AML-193 (cell line): Measurements from ENCODE around the gene ZNRF3.
"Not testable (repeated sequence)": the region's sequence is repeated elsewhere in the genome, so short reads cannot be mapped to it uniquely, and the experiment has no call there.

ENCODE experiments used
- DNase-seq, 2 experiments: peaks; one replicate each; lab custom pipeline; 2025; lab: John Stamatoyannopoulos, UW

Gene ZNRF3

GRCh38 chr22:28882878-28883656, at the start of gene ZNRF3:
TSS of gene ZNRF3 (plus strand) at chr22:28883572. CDS start at chr22:28883767, 195 bp downstream.
- DNase-seq = peak; percentile 47 to 63

GRCh38 chr22:28835630-28836189, 47.7 kb upstream of the ZNRF3 start:
- no peak for DNase-seq

- DNase-seq = no peak
Observed at GRCh38 chr22:28837640-28838039, 45.7 kb upstream of the ZNRF3 start.

- no peak for DNase-seq
Observed at GRCh38 chr22:28838971-28839370, 44.4 kb upstream of the ZNRF3 start.

- peak in 1 of 2 experiments; percentile 26 for DNase-seq
Observed at GRCh38 chr22:28841111-28841510, 42.3 kb upstream of the ZNRF3 start.

- DNase-seq = no peak
Observed at GRCh38 chr22:28843633-28844032, 39.7 kb upstream of the ZNRF3 start.

- not testable (repeated sequence) for DNase-seq
Observed at GRCh38 chr22:28844277-28844676, 39.1 kb upstream of the ZNRF3 start.

- DNase-seq = no peak
Observed at GRCh38 chr22:28846994-28847393, 36.4 kb upstream of the ZNRF3 start.

GRCh38 chr22:28855355-28856094, 27.8 kb upstream of the ZNRF3 start:
- DNase-seq = peak; percentile 23 to 56

- no peak for DNase-seq
Observed at GRCh38 chr22:28856095-28856455, 27.3 kb upstream of the ZNRF3 start.

- DNase-seq = no peak
Observed at GRCh38 chr22:28857288-28857687, 26.1 kb upstream of the ZNRF3 start.

GRCh38 chr22:28864878-28865596, 18.3 kb upstream of the ZNRF3 start:
- no peak for DNase-seq

- DNase-seq = no peak
Observed at GRCh38 chr22:28867191-28867590, 16.2 kb upstream of the ZNRF3 start.

GRCh38 chr22:28868389-28868788, 15.0 kb upstream of the ZNRF3 start:
- DNase-seq = not testable (repeated sequence)

- DNase-seq = no peak
Observed at GRCh38 chr22:28869736-28870135, 13.6 kb upstream of the ZNRF3 start.

GRCh38 chr22:28873183-28873963, 10.0 kb upstream of the ZNRF3 start:
- DNase-seq = no peak

GRCh38 chr22:28874061-28874460, 9.3 kb upstream of the ZNRF3 start:
- DNase-seq = no peak

GRCh38 chr22:28874811-28875320, 8.5 kb upstream of the ZNRF3 start:
- no peak for DNase-seq

- no peak for DNase-seq
Observed at GRCh38 chr22:28882545-28882877, 861 bp upstream of the ZNRF3 start.

GRCh38 chr22:28883657-28883916, 215 bp downstream of the ZNRF3 start:
- no peak for DNase-seq

- DNase-seq = no peak
Observed at GRCh38 chr22:28883917-28884746, 760 bp downstream of the ZNRF3 start.
